GM04504 (cell line): ENCODE results near the gene OR51Q1.

Experiments used
- DNase-seq: peaks from one replicate; pipeline ENCODE4 v3.0.0-alpha.2; 2012; ENCODE audit warnings: low read depth

The OR51Q1 gene, protein sequence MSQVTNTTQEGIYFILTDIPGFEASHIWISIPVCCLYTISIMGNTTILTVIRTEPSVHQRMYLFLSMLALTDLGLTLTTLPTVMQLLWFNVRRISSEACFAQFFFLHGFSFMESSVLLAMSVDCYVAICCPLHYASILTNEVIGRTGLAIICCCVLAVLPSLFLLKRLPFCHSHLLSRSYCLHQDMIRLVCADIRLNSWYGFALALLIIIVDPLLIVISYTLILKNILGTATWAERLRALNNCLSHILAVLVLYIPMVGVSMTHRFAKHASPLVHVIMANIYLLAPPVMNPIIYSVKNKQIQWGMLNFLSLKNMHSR

DNA sequence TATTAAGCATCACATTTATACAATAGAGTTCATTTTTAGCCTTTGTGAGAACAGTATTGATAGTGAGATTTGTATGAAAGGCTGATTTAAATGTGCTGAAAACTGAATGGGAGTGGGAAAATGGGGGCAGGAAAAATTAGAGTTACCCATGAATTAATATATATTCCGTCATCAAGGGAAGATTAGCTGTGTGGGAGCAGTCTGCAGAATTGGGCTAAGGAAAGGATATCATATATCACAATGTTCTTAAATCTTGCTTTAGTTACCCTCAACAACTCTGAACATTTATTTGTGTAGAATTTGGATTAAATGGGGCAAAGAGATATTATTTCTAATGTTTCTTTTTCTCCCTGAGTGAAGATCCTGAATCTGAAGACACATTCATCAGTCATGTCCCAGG is at the start of gene OR51Q1:
OR51Q1 (plus strand) TSS at position 301 of the 400 bp plus-strand sequence; CDS start at position 391, 90 bp downstream.
- DNase-seq: no peak

DNA sequence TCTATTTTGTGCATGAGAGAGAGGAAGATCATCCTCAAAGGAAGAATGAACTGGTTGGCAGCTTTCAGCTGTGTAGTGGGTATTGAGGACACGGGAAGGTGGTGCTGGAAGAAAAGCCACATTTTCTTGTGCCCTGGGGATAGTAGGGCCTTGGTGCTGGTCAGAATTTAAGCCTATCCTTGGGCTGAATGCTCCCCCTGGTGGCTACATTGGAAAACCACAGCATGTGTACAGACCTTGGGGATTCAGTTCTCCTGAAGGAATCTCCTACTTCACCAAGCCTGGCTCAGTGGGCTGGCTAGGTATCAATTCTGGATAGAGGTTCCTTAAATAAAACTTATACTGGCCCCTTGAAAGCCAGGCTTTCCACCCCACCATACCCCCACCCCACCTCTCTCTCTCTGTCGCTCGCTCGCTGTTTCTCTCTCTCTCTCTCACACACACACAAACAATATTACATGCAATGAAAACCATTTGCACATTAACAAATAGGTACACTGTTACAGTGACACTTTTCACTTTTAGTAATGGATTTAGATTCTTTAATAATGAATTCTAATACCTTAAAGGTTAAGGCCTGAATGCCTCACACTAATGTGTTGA is 41.1 kb upstream of the OR51Q1 start:
- peak; percentile 46 for DNase-seq

DNA sequence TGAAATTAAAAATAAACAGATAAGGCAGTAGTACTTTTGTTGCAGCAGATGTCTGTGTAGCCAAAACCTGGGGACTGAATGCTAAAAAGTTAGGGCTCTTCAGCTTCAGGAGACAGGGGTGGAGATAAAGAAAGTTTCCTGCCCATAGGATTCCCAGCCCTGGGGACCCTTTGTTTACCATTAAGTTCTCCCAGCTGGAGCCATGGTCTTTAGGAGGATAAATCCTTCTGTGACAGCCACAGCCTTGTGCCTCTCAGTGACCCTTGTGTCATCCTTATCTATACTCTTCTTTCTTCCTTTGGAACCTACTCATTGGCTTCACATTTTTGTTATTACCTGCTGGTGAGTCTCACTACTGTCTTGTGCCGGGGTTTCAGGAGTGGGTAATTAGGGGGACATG is 38.3 kb upstream of the OR51Q1 start, which contains the start of gene OR51M1:
OR51M1 (plus strand) TSS at position 237 of the 400 bp plus-strand sequence. CDS start 5,587 bp downstream, outside the sequence.
- no peak for DNase-seq

DNA sequence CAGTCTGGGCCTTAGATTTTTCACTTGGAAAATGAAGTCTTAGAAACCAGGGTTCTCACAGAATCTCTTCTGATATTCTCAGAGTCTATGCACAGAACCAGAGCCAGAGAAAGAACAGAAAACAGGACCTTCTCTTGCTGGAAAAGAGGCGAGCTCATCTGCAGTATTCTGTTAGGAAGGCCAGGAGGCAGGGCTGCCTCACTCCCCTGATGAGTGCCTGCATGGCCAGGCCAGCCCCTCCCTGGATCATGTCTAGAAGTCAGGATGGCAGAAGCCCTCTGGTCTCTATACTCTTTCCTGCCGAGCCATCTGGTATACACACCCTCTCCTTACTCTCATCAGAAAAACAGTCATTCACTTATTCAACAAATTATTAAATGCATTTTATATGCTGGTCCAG is 37.6 kb upstream of the OR51Q1 start:
- no peak for DNase-seq

DNA sequence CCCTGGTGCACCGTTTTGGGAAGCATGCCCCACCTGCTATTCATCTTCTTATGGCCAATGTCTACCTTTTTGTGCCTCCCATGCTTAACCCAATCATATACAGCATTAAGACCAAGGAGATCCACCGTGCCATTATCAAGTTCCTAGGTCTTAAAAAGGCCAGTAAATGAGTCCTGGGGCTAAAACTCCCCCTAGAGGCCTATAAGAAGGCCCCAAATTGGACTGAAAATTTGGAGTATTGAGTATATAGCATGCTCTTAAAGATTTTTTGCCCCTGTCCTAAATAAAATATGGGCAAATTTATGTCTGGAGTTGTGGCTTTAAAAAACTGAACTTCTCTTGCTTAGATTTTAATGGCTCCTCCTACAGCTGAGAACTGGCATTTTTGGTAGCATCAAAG is 31.7 kb upstream of the OR51Q1 start:
- DNase-seq: no peak

DNA sequence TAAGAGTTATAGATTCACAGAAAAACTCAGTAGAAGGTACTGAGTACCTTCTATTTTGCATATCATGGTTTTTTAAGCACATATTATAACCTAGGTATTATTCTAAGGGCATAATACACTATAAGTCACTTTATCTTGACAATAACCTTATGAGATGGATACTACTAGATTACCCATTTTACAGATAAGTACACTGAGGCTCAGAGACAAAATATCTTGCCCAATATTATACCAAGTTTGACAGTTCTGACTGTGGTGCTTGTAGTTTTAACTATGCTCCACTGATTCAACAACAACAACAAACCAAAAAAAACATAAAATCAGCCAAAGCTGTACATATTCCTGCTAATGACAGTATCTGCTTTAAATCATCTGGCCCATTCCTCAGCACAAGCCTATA is 27.8 kb upstream of the OR51Q1 start:
- DNase-seq: no peak

DNA sequence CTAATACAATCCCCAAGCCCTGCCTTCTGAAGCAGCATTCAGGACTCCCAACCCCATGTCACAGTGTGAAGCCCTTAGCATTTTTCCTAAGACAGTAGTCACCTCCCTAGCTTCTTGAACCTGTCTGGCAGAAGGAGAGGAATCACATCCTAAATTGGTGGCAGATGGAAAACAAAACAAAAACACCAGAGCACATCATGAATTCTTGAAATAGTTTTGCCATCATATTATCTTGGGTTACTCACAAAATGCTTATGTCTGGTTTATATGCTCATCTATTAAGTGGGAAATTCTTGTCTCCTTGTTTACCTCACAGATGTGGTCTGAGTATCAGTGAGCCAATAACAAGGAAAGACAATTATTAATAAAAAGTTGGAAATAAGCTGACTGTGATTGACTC is 23.0 kb upstream of the OR51Q1 start:
- DNase-seq: no peak

DNA sequence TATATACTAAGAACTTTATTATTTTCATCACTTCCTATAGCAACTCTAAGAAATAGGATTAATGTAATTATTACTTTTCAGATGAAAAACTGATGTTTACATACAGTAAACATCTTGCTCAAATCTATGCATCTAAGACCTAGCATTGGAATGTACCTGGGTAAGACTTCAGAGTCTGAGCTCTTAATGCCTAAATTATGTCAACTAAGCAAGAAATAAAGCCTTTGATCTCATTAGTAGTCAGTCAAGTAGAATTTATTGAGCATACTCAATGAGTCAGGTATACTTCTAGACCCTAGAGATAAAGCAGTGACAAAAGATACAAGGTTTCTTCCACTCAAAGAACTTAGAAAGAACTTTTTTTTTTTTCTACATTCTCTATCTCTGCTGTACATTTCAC is 16.7 kb upstream of the OR51Q1 start:
- DNase-seq: no peak

DNA sequence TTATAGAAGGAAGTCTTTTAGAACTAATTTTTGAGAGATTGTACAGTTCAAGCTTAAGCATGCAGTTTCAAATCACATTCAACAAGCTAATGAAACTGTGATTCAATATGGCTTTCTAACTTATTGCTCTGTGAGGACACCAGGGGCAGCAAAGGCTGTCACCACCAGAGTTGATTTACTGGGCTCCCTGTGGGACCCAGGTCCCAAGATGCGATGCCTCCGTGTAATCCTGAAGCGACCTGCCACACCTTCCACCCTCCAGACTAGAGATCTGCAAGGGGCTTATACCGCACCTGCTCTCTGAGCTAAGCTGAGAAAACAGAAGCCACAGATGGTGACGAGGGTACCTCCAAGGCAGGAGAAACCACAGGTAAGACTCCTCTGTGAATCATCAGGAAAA is 918 bp upstream of the OR51Q1 start:
- no peak for DNase-seq

DNA sequence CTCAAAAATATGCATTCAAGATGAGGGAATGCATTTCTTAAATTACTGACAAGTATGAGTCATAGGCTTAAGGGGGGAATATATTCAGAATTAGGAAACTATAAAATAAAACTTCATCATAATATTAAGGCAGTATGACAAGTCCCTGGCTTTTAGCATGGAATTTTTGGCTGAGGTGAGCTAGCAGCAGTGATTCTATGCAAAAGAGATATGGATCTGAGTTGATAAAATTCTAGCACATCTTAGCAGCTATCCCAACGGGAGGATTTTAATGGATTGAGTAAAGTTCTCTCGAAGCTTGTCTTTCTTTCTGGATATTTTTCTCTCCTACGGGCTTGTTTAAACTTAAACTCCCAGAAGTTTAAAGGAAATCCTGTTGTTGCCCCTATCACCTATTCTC is 1.2 kb downstream of the OR51Q1 start:
- no peak for DNase-seq

DNA sequence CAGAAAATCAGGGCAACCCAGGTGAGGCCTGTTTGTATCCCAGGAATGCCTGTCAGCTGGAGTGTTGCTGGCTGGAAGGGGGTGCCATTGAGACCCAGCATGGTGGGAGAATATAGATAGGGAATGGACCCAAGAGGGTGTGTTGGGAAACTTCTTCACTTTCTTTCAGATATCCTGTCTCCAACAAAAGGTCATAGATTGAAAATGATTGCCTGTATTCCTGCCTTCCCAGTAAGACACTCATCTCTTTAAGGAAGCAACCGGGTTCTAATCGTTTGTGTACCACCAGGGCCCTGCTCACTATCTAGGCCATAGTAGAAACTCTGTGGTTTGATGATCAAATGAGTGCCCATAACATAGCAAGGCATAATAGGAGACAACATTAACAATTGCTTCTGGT is 19.5 kb downstream of the OR51Q1 start, which contains the start of gene OR51I1:
OR51I1 (minus strand) TSS at position 101 of the 400 bp plus-strand sequence; CDS start at position 101, 0 bp downstream.
- DNase-seq: no peak

DNA sequence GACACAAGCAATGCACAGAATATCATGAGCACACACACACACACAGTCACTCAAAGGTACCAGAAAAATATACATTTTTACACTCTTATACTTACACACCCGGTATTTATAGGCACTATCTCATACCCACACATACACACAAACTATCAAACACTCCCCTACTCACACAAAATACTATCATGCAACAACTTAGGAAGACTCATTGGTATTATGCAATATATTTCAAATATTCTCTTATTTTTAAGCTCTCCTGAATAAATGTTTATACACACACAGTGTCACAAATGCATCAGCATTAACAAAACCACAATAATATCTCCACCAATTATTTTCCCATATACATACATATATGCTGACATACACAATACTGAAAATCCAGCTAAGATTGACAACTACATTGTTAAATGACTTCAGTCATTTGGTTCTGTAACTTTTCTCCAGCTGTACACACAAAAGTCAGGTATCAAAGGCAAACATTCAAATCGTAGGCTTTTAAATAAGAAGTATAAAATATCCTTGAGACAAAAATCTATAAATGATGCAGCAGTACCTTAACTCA is 22.0 kb downstream of the OR51Q1 start:
- DNase-seq: no peak

DNA sequence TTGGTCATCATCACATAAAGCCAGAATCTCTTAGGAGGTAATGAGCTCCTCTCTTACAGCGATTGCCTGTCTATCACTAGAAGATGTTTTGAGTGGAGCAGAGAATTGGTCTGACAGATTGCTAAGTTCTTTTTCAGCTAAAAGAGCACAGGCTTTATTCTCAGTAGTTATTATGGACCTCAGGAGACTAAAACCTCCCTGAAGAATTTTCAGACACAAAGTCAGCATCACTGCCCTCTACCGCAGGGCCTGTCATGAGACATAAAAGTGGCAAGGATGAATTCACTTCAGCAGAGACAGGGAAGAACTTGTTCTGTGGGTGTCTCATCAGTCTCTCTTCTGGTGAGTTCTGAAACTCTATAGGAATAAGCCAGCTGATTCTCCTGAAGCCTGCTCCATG is 27.1 kb downstream of the OR51Q1 start, which contains the start of gene OR51I2:
OR51I2 (plus strand) TSS at position 301 of the 400 bp plus-strand sequence. CDS start 4,166 bp downstream, outside the sequence.
- no peak for DNase-seq

DNA sequence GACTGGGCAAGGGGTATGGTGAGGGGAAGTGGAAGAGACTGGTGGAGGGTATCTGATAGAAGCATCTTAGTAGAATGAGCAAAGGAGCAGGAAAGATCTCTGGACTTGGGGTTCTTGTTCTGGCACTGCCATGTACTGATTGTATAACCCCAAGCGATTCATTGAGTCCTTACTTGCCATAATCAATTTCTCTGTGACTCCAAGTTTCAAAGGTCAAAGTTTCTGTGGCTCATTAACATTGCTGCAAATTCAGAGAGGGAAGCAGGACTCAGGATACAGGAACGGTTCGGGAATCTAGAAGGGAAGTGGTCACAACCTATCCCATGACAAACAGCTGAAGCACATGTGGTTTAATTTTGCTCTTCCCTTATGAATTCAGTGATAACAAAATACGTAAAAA is 27.5 kb downstream of the OR51Q1 start:
- DNase-seq: no peak

DNA sequence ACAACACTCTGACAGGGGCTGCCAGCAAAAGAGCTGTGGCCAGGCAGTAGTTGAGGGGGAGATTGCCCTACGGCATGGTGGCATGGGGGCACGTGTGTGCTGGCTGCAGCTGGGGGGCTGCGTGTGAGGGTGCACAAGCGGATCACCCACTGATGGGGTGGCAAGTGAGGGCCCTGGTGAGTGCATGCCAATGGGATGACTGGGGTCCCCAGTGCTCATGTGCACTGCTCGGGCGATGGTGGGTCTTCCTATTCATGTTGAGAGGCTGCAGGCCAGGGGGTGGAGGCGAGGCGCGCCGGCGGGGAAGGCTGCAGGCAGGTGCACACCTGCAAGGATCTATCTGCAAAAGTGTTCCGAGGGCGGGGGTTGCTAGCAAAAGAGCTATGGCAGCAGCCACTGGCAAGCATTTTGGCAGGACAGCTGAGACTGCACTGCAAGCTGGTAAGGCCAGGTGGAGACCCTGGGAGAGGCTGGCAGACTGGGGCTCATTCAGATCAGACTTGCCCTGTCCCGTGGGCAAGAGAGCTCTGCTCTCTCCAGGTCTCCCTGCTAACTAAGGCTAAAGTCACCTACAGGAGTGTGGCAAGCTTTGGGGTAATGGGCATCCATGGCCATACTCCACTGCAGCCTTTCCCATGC is 39.2 kb downstream of the OR51Q1 start:
- no peak for DNase-seq

DNA sequence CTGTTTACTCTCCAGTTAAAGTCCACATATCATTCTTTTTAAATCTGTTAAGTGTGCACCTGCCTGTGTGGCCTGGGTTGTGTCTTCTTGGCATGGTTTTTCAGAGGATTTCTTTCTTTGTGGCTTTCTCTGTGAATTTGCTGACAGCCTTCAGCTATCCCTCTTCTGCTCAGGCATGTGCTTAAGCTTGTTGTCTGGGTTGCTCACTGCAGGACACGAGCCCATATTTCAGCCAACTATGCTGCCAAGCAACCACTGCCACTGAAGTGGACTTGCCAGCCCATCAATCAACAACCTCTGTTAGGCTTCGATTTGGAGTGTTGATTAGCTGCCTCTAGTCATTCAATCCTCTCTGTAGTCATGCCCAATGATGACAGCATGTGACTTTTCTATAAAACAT is 45.6 kb downstream of the OR51Q1 start:
- DNase-seq: no peak
